GM21576 (cell line): ENCODE measurements around the gene CAPN10.

Experiments used
- ATAC-seq: cut with Tn5 transposase; IDR thresholded peaks from one replicate; pipeline ENCODE4 v1.9.1; 2021; ENCODE audit warnings: mild to moderate bottlenecking, moderate library complexity; ENCODE audit not compliant: unreplicated experiment

The CAPN10 gene

DNA sequence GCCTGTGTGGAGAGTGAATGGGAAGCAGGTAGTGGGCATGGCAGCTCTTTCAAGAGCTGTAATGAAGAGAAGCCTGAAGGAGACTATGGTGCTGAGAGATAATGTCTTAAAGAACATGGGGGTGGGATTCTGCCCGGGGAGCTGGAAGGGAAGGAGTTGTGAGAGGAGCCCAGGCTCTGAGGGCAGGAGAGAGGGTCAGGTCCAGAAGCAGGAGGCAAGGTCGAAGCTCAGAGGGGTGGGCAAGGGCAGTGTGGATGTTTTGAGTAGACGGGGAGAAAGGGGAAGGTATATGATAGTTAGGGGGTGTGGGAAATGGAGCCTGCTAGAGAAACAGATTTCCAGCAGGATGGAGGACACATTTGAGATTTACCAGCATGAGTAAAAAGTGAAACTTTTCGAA, 2.1 kb downstream of the CAPN10 start:
- ATAC-seq, result no peak

DNA sequence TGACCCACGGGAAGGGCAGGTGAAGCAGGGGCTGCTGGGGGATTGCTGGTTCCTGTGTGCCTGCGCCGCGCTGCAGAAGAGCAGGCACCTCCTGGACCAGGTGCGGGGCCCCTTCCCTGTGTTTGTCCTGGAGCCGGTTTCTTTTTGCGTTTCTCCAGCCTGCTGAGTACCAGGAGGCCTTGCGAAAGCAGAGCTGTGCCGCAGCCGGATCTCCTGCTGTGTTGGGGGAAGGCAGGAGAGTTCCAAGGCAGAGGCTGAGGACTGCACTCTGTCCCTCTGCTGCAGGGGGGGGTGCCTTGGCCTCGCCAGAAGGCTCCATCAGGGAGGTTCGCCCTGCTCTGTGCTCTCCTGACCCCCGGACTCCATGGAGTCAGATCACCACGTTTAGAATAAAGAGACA, 2.8 kb downstream of the CAPN10 start:
- ATAC-seq, result no peak

DNA sequence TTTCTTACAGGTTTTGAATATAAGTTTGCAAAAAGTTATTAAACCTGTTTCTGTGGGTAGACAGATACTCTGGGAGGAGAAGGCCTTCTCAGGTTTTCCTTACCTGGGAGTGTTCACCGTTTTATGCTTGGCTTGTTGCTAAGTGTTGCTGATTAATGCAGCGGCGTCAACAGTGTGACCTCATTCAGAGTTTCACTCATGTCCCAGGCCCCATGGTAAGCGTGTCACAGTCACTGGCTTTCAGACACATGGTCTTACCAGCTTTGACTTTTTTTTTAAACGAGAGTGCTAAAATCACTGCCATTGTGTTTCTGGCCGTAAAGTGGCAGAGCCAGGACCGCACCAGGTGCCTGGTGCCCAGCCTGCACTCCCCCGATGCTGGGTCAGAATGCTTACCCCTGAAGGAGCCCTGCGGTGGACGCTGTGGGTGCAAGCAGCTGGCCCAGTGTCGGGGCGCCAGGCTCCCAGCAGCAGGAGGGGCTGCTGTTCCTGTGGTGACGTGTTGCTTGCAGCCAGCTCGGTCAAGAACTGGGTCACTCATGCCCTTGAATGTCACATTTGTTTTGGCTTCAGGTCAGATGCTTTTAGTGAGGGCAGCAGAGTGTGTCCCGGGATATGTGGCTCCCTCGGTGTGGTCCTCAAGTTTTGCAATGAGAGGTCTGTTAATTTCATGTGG, 3.5 kb downstream of the CAPN10 start:
- no peak for ATAC-seq

DNA sequence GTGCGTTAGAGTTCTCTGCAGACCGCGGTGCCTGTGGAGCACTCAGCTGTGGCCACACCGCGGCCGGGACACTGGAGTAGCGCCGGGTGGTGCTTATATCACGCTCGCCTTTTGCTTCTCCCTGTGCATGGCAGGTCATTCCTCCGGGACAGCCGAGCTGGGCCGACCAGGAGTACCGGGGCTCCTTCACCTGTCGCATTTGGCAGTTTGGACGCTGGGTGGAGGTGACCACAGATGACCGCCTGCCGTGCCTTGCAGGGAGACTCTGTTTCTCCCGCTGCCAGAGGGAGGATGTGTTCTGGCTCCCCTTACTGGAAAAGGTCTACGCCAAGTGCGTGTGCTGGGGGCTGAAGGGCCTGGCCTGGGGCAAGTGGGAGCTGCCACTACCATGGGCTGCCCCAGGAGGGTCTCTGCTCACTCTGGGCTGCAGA, 4.2 kb downstream of the CAPN10 start:
- no peak for ATAC-seq

DNA sequence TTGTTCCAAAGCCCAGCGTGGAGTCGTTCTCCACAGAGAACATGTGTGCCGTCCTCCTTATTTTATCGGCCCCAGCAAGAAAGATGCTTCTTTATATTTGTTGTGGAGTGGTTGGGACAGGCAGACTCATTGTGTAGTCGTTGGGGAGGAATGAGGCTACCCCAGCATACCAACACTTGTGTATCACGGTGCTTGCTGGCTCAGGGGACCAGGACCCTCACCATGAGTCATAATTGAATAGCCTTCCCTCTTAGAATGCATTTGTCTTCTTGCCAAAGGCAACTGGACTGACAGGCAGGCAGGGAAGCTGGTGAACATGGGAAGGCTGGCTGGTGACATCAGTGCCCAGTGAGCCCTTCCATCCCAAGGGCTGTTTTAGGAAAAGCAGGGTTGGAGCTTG, 4.7 kb downstream of the CAPN10 start:
- no peak for ATAC-seq

DNA sequence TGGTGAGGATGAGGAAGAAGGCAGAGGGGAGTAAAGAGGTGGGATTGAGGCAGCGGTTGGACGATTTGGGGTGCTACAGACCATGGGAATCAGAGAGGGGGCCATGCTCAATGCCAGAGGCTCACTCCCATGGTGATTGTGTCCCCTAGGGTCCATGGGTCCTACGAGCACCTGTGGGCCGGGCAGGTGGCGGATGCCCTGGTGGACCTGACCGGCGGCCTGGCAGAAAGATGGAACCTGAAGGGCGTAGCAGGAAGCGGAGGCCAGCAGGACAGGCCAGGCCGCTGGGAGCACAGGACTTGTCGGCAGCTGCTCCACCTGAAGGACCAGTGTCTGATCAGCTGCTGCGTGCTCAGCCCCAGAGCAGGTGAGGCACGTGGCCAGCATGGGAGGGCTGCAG, 5.2 kb downstream of the CAPN10 start:
- no peak for ATAC-seq

DNA sequence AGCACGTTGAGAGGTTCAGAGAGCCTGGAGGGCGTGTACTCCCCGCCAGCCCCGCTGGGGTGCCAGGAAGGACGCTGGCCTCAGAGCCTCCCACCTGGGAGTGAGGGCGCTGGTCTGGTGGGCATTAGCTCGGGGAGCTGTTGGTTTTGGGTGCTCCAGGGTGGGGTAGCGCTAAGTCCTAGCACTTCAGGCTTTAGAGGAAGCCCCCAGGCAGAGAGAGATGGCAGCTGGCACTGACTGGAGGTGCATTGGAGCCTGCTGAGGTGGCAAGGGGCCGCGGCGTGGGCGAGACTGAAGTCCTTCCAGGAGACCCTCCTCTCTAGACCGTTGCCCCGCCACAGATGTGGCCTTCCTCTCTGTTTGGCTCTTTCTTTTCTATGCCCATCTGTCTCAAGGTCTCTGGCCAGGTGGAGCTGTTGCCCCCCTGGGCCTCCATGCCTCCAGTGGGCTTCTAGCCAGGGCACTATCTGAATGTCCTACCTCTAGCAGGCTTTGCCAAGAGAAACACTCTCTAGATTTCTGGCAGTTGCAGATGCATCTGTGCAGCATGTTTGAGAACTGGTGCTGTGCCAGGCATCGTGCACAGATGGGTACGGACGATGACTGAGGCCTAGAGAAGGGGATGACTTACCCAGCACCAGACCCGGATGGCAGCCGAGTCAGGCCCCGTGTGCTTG, 6.6 kb downstream of the CAPN10 start:
- no peak for ATAC-seq

DNA sequence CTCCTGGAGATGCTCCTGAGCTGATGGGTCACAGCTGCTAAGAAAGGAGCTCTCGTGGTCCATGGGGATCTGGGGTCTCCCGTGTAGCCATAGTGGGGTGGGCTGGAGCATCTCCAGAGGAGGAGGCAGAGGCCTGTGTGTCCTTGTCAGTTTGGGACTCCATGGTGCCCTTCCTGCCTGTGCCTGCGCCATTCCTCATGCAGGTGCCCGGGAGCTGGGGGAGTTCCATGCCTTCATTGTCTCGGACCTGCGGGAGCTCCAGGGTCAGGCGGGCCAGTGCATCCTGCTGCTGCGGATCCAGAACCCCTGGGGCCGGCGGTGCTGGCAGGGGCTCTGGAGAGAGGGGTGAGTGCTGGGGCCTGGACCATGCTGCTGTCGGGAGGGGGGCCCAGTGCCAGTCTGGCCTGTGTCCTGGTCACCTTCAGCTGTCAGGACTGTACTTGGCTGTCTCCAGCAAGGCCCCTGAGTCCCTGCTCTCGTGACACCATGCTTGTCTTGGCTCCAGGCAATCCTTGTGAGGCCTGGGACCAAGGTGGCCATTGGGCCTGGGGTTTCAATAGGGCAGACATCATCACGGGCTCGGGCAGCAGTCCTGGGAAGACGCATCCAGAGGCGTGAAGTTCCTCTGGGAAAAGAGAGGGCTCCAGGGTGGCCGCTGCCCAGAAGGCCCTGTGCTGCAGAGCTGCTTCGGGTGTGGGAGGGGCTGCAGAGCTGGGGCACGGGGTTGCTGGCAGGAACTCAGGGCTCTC, 7.3 kb downstream of the CAPN10 start:
- no peak for ATAC-seq

DNA sequence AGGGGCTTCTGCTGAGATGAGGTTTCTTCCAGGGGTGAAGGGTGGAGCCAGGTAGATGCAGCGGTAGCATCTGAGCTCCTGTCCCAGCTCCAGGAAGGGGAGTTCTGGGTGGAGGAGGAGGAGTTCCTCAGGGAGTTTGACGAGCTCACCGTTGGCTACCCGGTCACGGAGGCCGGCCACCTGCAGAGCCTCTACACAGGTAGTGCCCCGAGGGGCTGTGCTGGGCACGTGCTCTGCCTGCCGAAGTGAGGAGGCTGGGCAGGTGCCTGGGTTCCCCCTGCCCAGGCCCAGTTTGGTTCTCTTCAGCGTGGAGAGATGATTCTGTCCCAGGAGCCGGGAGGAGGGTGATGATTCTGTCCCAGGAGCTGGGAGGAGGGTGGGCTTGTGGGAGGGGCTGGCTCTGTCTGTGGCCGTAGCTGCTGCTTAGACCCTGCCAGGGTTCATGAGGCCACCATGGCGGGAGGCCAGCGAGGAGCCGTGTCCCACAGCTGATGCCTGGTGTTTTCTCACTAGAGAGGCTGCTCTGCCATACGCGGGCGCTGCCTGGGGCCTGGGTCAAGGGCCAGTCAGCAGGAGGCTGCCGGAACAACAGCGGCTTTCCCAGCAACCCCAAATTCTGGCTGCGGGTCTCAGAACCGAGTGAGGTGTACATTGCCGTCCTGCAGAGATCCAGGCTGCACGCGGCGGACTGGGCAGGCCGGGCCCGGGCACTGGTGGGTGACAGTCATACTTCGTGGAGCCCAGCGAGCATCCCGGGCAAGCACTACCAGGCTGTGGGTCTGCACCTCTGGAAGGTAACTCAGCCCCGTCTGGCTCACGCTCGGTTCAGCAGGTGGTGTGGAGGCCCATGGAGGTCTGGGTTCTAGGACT, 8.2 kb downstream of the CAPN10 start:
- no peak for ATAC-seq

DNA sequence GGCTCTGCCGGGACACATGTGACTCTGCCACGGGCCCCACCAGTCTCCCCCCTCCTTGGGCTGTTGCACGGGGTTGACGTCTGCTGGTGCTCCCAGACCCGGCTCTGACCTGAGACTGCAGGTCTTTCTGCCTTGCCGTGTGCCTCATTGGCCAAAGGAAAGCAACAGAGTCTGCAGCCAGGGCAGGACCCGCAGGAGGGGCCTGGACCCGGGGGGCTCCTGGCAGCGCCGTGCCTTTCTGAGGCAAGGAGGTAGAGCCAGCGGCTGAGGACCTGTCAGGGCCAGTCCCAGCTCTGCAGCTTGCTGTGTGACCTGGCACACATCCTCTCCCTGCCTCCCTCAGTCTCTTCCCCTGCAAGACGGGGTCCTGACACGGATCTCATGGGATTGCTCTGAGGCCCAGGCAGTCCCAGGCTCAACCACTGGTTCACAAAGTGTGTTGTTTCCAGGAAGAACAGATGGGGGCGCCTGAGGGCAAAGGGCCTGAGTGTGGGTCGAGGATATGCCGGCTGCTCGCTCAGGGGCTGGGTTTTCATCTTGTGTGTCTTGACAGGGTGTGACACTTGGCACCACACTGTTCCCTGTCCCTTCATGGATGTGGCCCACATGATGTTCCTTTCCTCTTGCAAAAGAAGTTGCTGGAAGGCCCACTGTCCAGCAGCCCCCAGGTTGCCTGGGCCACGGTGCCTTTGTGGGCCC, 9.0 kb downstream of the CAPN10 start:
- no peak for ATAC-seq

DNA sequence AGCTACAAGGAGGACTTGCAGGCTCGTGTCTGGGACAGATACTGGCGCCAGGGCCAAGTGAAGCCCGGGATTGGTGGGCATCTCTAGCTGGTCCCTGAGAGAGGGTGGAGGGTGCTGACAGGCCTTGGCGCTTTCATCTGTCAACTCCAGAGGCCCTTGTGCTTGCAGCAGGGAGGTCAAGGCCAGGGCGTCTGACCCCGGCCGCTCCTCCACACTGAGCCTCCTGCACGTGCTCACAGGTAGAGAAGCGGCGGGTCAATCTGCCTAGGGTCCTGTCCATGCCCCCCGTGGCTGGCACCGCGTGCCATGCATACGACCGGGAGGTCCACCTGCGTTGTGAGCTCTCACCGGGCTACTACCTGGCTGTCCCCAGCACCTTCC, 9.5 kb downstream of the CAPN10 start:
- no peak for ATAC-seq

DNA sequence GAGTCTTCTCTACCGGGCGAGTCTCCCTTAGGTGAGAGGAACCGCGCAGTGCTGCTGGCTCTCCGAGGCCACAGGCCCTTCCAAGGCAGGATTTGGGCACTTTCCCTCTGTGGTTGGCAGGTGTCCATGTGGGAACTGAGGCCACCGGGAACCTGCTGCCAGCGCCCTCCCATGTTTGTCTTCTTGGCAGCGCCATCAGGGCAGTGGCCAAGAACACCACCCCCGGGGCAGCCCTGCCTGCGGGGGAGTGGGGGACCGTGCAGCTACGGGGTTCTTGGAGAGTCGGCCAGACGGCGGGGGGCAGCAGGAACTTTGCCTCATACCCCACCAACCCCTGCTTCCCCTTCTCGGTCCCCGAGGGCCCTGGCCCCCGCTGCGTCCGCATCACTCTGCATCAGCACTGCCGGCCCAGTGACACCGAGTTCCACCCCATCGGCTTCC, 10.0 kb downstream of the CAPN10 start:
- ATAC-seq, result no peak

DNA sequence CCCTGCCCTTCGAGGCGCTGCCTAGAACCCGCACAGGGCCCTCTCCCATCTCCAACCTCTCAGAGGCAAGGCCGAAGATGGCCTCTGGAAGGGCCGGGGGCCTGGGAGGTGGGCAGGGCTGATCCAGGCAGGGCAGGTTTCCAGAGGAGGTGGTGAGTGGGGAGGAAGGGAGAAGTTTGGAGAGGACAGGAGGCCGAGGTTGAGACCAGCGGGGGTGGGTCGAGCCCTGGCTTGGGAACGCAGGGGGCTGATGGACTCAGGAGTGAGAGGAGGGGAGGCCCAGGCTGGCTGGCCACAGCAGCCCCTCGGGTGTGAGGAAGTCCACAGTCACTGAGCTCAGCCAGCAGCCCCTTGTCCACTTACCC, 10.5 kb downstream of the CAPN10 start:
- ATAC-seq, result no peak

DNA sequence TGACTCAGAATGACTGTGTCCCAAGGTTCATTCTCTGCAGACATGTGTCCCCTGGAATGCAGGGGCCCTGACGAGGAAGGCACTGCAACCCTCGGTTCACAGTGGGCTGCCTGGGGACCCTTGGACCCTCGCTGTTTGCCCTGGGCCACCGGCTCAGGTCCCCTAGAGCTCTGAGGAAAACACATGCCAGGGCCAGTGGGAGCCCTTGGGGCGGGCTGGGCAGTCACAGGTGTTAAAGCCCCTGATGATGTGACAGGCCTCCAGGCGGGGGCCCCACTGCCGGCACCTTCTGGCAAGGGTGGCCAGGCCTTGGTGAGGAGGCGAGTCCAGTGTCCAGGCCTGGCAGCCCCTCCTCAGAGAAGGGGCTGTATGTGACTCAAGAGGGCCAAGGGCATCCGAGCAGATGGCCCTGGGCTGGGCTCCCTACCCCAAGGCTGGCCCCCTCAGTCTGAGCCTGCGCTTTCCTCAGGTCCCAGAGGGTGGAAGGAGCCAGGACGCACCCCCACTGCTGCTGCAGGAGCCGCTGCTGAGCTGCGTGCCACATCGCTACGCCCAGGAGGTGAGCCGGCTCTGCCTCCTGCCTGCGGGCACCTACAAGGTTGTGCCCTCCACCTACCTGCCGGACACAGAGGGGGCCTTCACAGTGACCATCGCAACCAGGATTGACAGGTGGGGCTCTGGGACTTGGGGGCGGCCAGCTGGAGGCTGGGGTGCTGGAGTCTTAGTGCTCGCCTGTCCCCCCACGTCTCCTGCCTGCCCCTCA, 11.1 kb downstream of the CAPN10 start:
- no peak for ATAC-seq

DNA sequence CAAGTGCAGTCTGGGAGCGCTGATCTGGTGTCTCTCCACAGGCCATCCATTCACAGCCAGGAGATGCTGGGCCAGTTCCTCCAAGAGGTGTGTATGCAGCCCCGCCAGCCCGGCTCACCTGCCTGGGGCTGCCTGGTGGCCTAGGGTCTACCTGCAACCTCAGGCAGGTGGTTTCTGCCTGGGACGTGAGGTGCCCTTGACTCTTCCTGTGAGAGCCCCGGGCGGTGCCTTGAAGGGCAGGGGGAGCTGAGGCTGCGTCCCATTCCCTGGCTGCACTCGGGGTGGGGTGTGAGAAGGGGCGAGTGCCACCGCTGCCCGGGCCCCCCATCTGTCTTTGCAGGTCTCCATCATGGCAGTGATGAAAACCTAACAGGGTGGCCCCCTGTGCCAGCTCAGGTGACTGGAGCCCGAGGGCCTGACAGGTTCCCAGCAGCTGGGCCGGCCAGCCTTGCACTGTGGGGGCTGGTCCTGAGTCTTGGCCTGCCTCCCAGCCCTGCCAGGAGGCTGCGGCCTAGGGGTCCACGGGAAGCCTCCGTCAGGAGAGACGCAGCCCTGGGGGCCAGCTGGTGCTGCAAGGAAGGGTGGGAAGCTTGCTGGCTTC, 11.9 kb downstream of the CAPN10 start:
- no peak for ATAC-seq

DNA sequence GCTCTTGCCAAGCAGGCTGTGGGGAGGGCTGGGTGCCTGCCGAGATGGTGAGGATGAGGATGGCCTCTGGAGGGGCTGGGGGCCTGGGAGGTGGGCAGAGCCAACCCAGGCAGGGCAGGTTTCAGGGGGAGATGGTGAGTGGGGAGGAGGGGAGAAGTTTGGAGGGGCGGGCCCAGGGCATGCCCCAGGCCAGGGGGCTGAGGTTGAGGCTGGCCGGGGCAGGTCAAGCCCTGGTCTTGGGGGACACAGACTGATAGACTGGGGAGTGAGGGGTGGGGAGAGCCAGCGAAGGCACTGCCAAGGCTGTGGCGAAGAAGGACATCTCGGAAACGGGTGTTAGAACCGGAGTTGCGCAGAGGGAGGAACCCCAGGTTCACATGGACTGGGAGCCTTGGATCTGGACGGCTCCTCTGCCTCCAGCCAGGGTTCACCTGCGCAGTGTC, 12.6 kb downstream of the CAPN10 start:
- ATAC-seq, result no peak

DNA sequence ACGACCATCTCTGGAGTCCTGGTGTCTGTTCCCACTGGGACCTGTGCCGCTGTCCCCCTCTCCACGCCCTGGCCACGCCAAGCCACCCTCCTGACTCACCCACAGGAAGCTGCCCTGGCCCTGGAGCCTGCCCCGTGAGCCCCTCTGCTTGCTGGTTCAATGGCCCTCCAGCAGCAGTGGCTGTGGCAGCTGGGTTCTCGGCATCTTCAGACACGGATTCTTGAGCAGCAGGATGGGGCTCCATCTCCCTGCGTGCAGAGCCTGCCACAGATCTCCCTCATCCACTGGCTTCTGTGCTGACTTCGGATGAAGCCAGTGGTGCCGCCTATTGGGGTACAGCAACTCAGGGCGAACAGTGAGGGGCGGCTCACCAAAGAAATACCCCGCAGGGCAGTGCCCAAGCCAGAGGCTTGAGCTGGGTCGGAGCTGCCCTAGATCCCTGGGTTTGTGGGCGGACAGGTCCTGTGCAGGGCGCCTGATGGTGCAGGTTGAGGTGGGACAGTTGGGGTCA, 14.0 kb downstream of the CAPN10 start:
- no peak for ATAC-seq

DNA sequence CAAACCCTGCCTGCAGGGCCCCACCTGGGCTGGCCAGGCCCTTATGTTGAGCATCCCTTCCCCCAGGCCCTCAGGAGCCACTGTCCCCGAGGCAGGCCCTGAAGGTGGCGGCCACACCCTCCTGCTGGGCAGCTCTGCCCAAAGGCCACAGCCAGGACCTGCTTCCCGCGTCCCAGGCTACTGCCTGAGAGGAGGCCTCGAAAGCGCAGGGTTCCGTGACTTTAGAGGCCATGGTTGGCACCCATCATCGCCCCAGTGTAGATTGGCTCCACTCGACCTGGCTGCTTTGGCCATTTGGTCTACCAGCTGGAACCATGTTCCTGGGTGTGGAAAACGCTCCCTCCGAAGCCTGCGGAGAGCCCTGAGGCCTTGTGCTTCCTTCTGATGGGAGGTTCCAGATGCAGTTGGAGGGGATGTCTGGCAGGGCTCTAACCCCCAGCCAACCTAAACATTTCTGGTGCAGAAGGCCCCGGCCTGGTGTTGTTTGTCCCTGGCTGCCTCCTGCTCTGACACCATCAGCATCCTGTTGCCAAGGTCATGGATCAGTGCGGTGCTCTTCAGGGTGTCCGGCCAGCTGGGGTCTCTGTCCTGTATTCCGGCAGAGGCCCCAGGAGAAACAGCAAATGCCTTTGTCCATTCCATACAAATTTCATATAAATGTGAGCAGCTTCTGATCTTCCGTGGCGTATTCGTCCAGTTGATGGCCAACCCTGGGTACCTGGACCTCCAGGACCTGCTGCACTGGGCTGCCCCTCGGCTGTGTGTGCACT, 14.7 kb downstream of the CAPN10 start:
- no peak for ATAC-seq

DNA sequence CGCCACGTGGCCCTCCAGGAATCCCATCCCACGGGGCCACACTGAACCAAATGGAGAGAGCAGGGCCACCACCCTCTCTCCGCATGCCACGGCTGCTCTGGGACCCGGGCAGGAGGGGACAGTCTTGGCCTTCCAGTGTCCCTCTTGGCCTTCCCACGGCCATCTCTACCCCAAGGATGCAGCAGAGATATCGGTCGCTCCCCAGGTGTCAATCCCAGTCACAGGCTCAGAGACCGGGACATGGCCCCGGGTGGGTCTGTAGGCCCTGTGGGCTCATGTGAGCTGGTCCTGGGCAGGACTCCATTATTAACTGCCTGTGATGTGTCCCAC, 15.3 kb downstream of the CAPN10 start:
- ATAC-seq, result no peak
